Smooth muscle cell of the coronary artery (primary cell): ENCODE measurements around the gene THAP10. TPM values are rescaled to one million over a fixed set of nuclear protein-coding genes. Genes with fewer than 3 reads are reported as not detected.

ENCODE experiments used
- total RNA-seq: library from RNA; depleted of rRNA; stranded (reverse); fragments of >200 nt; gene quantifications from 2 replicates; pipeline ENCODE4 v1.2.3, GENCODE V29; 2014; ENCODE audit warnings: low replicate concordance

The THAP10 gene
- total RNA-seq = 0.35 and 1.1 TPM in 2 replicates

GRCh38 chr15:70892002-70892911, at the start of gene THAP10, which contains the start of gene LRRC49:
THAP10 (minus strand) TSS chr15:70892433; CDS start chr15:70892272, 161 bp downstream.
LRRC49 (plus strand) TSS chr15:70892826; CDS start chr15:70892895, 69 bp downstream.

GRCh38 chr15:70853973-70854665, 38.1 kb downstream of the THAP10 start, which contains the start of gene LARP6:
LARP6 (minus strand) TSS chr15:70854157; CDS start chr15:70854088, 69 bp downstream.

Other genes with a start within 250 kb of the THAP10 start
- gene UACA, start 128.9 kb downstream of the THAP10 start, total RNA-seq = 144 and 322 TPM in 2 replicates
- gene LARP6, start 38.3 kb downstream of the THAP10 start, total RNA-seq = 49.7 and 61.9 TPM in 2 replicates
- 8.7 and 10.9 TPM in 2 replicates for gene LRRC49, start 393 bp upstream of the THAP10 start, total RNA-seq
- gene THSD4, start 223.0 kb upstream of the THAP10 start, total RNA-seq = 13.7 and 23.1 TPM in 2 replicates